ENCODE data around the gene SPINDOC. TPM values are rescaled to one million over a fixed set of nuclear protein-coding genes. Genes with fewer than 3 reads are reported as not detected.

Gene SPINDOC
- polyA plus RNA-seq, 1 of the 3 experiments (the other 2 are of a cell fraction): 45.0 TPM

DNA sequence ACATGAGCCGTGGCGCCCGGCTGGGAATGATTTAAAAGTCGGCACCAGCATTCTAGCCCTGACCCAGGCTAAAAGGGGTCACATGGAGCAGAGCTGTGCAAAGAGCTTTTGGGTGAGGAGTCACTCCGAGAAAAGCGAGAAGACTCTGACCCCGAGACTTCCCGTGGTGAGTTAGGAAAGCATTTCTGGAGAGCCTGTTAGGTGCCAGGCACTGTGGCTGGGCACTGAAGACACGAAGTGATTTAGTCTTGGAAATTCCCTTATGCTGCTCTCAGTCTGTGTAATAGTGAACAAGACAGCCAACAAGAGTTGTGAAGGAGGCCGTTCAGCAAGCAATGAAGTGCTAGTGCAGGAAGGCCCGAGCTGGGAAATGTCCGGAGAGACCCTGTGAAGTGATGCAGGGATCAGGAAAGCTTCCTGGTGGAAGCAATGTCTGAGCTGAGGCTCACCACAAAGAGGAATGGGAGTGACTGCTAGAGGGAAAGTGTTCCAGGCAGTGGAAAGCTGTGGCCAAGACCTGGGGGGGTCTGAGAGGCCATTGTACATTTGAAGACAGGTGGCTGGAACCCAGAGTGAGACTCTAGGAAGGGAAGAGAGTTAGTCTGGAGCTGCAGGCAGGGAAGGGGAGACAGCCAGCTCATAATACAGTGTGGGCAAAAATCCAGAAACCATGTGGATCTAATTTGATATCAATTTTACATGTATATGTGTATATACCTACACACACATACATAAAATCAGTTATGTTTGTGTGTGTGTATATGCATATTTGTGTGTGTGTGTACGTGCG lies 57.3 kb downstream of the SPINDOC start:
- H3K79me2 ChIP-seq (ENCODE audit: insufficient read depth): peaks cover 77% of the 10 kb centered on the region
- H3K4me2 ChIP-seq: no peak overlapping the region
- no peaks in the 10 kb centered on the region for H3K9me2 ChIP-seq
- POLR2A ChIA-PET: no interaction called here
- H3K4me3 ChIP-seq (ENCODE audit: low read depth in 2 of 2, low read length in 1 of 2): no peak overlapping the region
- no peak for DNase-seq
- H3K27me3 ChIP-seq (ENCODE audit: insufficient read depth): no peaks in the 10 kb centered on the region
- peaks cover 25 to 34% of the 10 kb centered on the region in 2 experiments; a peak in 3 of 4 replicates for H3K4me1 ChIP-seq (ENCODE audit: control insufficient read depth in 1 of 2, insufficient read depth in 2 of 2, low read depth in 1 of 2, low read length in 1 of 2)
- H3K27ac ChIP-seq (ENCODE audit: low read depth in 2 of 2, low read length in 1 of 2): no peak overlapping the region; a peak in 1 of 4 replicates
- H3K9me3 ChIP-seq: no peaks in the 10 kb centered on the region
- TF ChIP-seq, protein P1, sequence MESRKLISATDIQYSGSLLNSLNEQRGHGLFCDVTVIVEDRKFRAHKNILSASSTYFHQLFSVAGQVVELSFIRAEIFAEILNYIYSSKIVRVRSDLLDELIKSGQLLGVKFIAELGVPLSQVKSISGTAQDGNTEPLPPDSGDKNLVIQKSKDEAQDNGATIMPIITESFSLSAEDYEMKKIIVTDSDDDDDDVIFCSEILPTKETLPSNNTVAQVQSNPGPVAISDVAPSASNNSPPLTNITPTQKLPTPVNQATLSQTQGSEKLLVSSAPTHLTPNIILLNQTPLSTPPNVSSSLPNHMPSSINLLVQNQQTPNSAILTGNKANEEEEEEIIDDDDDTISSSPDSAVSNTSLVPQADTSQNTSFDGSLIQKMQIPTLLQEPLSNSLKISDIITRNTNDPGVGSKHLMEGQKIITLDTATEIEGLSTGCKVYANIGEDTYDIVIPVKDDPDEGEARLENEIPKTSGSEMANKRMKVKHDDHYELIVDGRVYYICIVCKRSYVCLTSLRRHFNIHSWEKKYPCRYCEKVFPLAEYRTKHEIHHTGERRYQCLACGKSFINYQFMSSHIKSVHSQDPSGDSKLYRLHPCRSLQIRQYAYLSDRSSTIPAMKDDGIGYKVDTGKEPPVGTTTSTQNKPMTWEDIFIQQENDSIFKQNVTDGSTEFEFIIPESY (IDR thresholded peaks at IDR 0.05; ENCODE audit: borderline replicate concordance, low read depth): no peak
- no peak for TF ChIP-seq EZH2phosphoT487 (IDR thresholded peaks at IDR 0.05; ENCODE audit: borderline replicate concordance, low read depth)
- no peak for TF ChIP-seq POLR2AphosphoS5 (IDR thresholded peaks at IDR 0.05; ENCODE audit: low read depth, low read length)
- no peak for TF ChIP-seq TEAD4 (IDR thresholded peaks at IDR 0.05; ENCODE audit: borderline replicate concordance, insufficient read depth)
- no peak for TF ChIP-seq GATA2 (CRISPR knock-in tag; IDR thresholded peaks at IDR 0.05)
- TF ChIP-seq ELF1 (IDR thresholded peaks at IDR 0.05): no peak
- TF ChIP-seq FOXJ3 (CRISPR knock-in tag; IDR thresholded peaks at IDR 0.05): no peak
- no peak for TF ChIP-seq FOSL2 (IDR thresholded peaks at IDR 0.05; ENCODE audit: borderline replicate concordance, low read depth)
- TF ChIP-seq, protein P2, sequence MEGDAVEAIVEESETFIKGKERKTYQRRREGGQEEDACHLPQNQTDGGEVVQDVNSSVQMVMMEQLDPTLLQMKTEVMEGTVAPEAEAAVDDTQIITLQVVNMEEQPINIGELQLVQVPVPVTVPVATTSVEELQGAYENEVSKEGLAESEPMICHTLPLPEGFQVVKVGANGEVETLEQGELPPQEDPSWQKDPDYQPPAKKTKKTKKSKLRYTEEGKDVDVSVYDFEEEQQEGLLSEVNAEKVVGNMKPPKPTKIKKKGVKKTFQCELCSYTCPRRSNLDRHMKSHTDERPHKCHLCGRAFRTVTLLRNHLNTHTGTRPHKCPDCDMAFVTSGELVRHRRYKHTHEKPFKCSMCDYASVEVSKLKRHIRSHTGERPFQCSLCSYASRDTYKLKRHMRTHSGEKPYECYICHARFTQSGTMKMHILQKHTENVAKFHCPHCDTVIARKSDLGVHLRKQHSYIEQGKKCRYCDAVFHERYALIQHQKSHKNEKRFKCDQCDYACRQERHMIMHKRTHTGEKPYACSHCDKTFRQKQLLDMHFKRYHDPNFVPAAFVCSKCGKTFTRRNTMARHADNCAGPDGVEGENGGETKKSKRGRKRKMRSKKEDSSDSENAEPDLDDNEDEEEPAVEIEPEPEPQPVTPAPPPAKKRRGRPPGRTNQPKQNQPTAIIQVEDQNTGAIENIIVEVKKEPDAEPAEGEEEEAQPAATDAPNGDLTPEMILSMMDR (IDR thresholded peaks at IDR 0.05): no peak
- TF ChIP-seq RXRA (IDR thresholded peaks at IDR 0.05; ENCODE audit: borderline replicate concordance, low read depth): no peak
- no peak for TF ChIP-seq EP300 (IDR thresholded peaks at IDR 0.05; ENCODE audit: borderline replicate concordance in 1 of 2, low read depth in 1 of 2, low read length in 1 of 2)
- TF ChIP-seq, protein P3, sequence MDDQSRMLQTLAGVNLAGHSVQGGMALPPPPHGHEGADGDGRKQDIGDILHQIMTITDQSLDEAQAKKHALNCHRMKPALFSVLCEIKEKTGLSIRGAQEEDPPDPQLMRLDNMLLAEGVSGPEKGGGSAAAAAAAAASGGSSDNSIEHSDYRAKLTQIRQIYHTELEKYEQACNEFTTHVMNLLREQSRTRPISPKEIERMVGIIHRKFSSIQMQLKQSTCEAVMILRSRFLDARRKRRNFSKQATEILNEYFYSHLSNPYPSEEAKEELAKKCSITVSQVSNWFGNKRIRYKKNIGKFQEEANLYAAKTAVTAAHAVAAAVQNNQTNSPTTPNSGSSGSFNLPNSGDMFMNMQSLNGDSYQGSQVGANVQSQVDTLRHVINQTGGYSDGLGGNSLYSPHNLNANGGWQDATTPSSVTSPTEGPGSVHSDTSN (IDR thresholded peaks at IDR 0.05): no peak
- no peak for TF ChIP-seq GABPA (IDR thresholded peaks at IDR 0.05; ENCODE audit: low read depth)
- TF ChIP-seq FOXM1 (IDR thresholded peaks at IDR 0.05; ENCODE audit: low read depth): no peak
- no peak for TF ChIP-seq YY1 (IDR thresholded peaks at IDR 0.05; ENCODE audit: low read depth)
- TF ChIP-seq, protein P4, sequence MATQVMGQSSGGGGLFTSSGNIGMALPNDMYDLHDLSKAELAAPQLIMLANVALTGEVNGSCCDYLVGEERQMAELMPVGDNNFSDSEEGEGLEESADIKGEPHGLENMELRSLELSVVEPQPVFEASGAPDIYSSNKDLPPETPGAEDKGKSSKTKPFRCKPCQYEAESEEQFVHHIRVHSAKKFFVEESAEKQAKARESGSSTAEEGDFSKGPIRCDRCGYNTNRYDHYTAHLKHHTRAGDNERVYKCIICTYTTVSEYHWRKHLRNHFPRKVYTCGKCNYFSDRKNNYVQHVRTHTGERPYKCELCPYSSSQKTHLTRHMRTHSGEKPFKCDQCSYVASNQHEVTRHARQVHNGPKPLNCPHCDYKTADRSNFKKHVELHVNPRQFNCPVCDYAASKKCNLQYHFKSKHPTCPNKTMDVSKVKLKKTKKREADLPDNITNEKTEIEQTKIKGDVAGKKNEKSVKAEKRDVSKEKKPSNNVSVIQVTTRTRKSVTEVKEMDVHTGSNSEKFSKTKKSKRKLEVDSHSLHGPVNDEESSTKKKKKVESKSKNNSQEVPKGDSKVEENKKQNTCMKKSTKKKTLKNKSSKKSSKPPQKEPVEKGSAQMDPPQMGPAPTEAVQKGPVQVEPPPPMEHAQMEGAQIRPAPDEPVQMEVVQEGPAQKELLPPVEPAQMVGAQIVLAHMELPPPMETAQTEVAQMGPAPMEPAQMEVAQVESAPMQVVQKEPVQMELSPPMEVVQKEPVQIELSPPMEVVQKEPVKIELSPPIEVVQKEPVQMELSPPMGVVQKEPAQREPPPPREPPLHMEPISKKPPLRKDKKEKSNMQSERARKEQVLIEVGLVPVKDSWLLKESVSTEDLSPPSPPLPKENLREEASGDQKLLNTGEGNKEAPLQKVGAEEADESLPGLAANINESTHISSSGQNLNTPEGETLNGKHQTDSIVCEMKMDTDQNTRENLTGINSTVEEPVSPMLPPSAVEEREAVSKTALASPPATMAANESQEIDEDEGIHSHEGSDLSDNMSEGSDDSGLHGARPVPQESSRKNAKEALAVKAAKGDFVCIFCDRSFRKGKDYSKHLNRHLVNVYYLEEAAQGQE (IDR thresholded peaks at IDR 0.05; ENCODE audit: low read depth, low read length): no peak
- no peak for TF ChIP-seq CHD2 (IDR thresholded peaks at IDR 0.05; ENCODE audit: low read length, partially characterized antibody)
- no peak for TF ChIP-seq TAF1 (IDR thresholded peaks at IDR 0.05; ENCODE audit: borderline replicate concordance, low read depth, low read length)
- TF ChIP-seq, protein P5, sequence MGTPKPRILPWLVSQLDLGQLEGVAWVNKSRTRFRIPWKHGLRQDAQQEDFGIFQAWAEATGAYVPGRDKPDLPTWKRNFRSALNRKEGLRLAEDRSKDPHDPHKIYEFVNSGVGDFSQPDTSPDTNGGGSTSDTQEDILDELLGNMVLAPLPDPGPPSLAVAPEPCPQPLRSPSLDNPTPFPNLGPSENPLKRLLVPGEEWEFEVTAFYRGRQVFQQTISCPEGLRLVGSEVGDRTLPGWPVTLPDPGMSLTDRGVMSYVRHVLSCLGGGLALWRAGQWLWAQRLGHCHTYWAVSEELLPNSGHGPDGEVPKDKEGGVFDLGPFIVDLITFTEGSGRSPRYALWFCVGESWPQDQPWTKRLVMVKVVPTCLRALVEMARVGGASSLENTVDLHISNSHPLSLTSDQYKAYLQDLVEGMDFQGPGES (IDR thresholded peaks at IDR 0.05; ENCODE audit: low read depth, low read length): no peak
- TF ChIP-seq NFIC (IDR thresholded peaks at IDR 0.05; ENCODE audit: borderline replicate concordance): no peak
- H3K9ac ChIP-seq: no peak overlapping the region
- H3K36me3 ChIP-seq (replicated peaks in 1 of 2; ENCODE audit: control insufficient read depth in 1 of 2, insufficient read depth in 2 of 2, low read length in 1 of 2): peaks cover 0 to 3% of the 10 kb centered on the region in 2 experiments
- peaks cover 91% of the 10 kb centered on the region for H4K20me1 ChIP-seq (ENCODE audit: insufficient read depth)
- 87% methylated on average over 14 of the region's 14 CpGs for WGBS (ENCODE audit: low lambda C conversion rate)
- no peak overlapping the region for H2AFZ ChIP-seq (ENCODE audit: low read depth)
- CTCF ChIA-PET: interaction anchor here (1.0 to 5.4 kb wide), 5 partner anchors 12 to 102 kb away, joined by 3 to 23 read pairs (median 3); partner anchors contain the start of genes MARK2 and ZFTA
- no peaks in the 10 kb centered on the region for H3F3A ChIP-seq (replicated peaks; ENCODE audit: insufficient read depth)
